GM10248 (cell line): ENCODE measurements around the gene RTEL1.

Experiments used
- CTCF ChIA-PET: fragments of 300-600 bp; sonication (Branson Sonifier 250); formaldehyde crosslinking; extraction: SDS; loops from one replicate; lab custom pipeline; 2021; ENCODE audit warnings: antibody characterized with exemption; lab: Yijun Ruan, JAX
- POLR2A ChIA-PET: fragments of 350-650 bp; sonication (Branson Sonifier 250); formaldehyde crosslinking; extraction: SDS; loops from one replicate; lab custom pipeline; 2020; ENCODE audit warnings: antibody characterized with exemption; lab: Yijun Ruan, JAX
- DNase-seq: peaks from one replicate; pipeline ENCODE4 v3.0.0; 2012; ENCODE audit errors: extremely low spot score
- TF ChIP-seq, protein P1 (sequence below): IDR thresholded peaks from 2 replicates; pipeline ENCODE4 v1.5.1; 2012; ENCODE audit warnings: mild to moderate bottlenecking, low read depth; ENCODE audit errors: extremely low read depth, missing control alignments, control extremely low read depth

The RTEL1 gene

DNA sequence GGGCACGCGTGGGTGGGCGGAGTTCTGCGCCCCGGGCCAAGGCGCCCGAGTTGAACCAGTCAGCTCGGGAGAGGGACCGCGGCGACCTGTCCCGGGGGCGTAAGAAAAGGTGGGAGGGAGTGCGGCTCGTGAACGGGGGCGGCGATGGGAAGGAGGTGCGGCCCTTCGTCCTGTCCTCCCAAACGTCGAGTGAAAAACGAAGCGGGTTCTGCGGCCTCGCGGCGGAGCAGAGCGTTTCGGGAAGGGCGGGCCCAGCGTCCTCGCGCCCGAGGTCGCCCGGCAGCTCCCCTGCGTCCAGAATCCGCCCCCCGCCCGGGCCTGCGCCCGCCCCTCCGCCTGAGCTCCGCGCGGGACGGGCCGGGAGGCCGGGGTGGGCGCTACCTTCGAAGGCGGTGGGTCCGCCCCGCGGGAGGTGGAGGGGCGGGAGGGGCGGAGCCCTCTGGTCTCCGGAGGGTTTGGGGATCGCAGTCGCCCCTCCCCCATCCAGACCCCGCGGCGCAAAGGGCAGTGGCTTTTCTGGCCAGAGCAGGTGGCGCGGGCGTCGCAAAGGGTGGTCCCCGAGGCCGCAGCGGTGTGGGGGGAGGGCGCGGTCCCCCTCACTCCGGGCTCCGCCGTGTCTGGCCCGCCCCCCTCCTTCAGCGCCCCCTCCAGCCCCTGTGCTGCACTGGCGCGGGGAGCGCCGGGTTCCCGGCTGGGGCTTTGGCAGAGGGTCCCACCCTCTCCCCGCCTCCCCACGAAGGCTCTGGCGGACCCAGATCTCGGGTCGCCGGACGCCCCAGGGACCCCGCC is 5.7 kb upstream of the RTEL1 start:
- ChIA-PET CTCF (interaction anchor here (0.7 kb wide), 1 partner anchor 135 kb away, joined by 3 read pairs; no protein-coding TSS in a partner anchor), POLR2A (interaction anchor here (0.6 kb wide), 1 partner anchor 213 kb away, joined by 3 read pairs; the partner anchor contains the start of gene TPD52L2)
- no peak for DNase-seq
- TF ChIP-seq, protein P1, sequence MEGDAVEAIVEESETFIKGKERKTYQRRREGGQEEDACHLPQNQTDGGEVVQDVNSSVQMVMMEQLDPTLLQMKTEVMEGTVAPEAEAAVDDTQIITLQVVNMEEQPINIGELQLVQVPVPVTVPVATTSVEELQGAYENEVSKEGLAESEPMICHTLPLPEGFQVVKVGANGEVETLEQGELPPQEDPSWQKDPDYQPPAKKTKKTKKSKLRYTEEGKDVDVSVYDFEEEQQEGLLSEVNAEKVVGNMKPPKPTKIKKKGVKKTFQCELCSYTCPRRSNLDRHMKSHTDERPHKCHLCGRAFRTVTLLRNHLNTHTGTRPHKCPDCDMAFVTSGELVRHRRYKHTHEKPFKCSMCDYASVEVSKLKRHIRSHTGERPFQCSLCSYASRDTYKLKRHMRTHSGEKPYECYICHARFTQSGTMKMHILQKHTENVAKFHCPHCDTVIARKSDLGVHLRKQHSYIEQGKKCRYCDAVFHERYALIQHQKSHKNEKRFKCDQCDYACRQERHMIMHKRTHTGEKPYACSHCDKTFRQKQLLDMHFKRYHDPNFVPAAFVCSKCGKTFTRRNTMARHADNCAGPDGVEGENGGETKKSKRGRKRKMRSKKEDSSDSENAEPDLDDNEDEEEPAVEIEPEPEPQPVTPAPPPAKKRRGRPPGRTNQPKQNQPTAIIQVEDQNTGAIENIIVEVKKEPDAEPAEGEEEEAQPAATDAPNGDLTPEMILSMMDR, result no peak

DNA sequence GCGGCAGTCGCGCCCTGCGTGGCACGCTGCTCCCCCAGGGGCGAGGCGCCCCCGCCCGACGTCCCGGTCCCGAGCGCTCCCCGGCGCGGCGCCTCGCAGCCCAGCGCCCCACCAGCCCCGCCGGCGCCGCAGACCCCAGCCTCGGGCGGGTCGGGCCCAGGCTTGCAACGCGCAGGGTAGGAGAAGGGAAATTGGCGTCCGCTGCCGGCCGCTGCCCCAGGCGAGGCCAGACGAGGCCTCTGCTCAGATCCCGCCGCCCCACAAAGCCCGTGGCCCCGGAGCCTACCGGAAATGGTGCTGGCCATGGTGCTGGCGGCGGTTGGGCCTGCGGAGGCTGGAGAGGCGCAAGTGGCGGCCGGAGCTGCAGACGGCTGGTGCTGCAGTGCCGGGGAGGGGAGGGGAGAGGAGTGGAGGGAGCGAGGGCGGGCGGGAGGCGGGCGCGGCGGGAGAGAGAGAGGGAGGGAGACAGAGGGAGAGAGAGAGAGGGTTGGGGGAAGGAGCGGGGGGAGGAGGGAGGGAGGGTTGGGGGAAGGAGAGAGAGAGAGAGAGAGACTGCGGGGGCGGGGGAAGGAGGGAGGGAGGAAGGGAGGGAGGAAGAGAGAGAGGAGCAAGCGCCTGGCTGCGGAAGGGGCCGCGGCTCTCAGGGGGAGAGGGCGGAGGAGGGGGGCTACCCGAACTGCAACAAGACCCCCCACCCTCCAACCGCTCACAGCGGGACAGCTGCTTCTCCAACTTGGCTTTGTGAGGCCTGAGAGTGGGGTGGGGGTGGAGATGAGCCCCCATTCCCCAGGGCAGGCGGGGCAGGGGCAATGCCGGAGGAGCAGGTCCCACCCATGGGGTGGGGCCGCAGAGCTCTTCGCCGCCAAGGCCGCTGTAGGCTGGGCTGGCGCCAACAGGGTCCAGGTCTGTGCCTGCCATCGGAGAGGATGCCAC is 4.8 kb upstream of the RTEL1 start, which contains the start of gene STMN3:
Gene STMN3 (minus strand): TSS at position 384 of the 933 bp plus-strand sequence. CDS start 79 bp downstream, at position 305.
- ChIA-PET CTCF (no interaction called here), POLR2A (no interaction called here)
- DNase-seq, result peak; percentile 83
- TF ChIP-seq, protein P1, result no peak

DNA sequence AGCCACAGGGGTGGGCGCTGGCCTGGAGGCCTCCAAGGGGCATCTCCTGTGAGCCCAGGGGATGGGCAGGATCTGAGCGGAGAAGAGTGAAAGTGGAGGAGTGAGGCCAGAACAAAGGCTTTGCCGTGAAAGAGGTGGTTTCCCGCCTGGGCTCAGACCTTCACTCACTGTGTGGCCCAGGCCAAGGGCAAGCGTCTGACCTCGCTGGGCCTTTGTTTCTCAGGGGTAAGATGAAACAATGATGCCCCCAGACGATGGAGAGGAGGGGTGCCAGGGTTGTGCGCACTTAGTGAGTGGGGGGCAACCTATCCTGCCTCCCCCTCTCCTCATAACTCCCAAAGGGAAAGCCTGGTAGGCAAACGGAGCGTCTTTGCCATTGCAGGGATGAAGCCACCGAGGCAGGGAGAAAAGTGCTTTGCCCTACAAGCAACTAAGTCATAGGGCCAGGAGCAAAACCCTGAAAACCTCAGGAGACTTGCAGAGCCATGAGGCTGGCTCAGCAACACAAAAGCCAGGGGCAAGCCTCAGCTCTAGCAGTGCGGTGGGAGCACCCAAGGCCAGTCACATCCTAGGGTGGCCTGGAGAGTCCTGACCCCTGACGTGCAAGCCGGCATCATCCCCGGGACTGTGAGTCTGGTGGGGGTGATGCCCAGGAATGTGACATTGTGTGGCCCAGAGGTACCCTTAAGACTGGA is 4.0 kb upstream of the RTEL1 start:
- POLR2A ChIA-PET, result no interaction called here
- no peak for DNase-seq
- CTCF ChIA-PET, result no interaction called here
- TF ChIP-seq, protein P1, result no peak

DNA sequence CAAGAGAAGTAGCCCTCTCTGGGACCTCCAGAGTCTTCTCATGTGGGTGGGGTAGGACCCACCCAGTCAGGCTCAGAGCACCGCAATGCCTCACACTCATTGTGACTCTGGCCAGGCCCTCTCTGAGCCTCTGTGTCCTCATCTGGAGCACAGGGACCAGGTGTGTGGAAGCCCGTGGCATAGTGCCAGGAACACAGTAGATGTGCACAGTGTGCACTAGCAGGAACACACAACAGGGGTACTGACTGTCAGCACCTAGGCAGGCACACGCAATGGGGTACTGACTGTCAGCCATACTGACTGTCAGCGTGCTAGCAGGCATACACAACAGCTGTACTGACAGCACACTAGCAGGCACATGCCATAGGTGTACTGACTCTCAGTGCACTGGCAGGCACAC is 2.9 kb upstream of the RTEL1 start:
- POLR2A ChIA-PET, result no interaction called here

DNA sequence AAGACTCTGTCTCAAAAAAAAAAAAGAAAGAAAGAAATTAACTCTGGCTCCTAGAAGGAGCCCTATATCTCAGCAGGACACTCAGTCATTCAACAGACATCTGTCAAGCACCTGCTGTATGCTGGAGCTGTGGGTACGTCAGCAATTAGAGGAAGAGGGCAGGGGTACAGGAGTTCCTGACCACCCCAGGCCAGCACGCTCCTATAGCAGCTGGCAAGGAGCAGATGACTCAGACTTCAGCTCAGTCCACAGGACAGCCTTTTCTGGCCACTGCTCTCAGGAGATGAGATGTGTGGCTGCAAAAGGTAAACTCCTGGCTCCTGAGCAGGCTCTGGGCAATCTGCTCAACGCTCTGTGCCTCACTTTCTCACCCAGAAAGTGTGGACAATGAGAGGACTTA is 1.7 kb upstream of the RTEL1 start:
- no peak for DNase-seq
- TF ChIP-seq, protein P1, result no peak
- POLR2A ChIA-PET, result no interaction called here
- CTCF ChIA-PET, result interaction anchor here (1.4 to 1.9 kb wide), 2 partner anchors 118 to 324 kb away, joined by 3 to 6 read pairs; partner anchors contain the start of genes PTK6 and SAMD10

More for the DNA sequence above, 2.9 kb upstream of the RTEL1 start:
- CTCF ChIA-PET, result interaction anchor here (1.4 to 1.9 kb wide), 2 partner anchors 117 to 325 kb away, joined by 3 to 6 read pairs; partner anchors contain the start of genes PTK6 and SAMD10
- no peak for DNase-seq
- TF ChIP-seq, protein P1, result no peak
